MCF 10A (cell line): ENCODE data around the gene SYT12. TPM values are rescaled to one million over a fixed set of nuclear protein-coding genes. Genes with fewer than 3 reads are reported as not detected.
"Not testable (repeated sequence)": the region's sequence is repeated elsewhere in the genome, so short reads cannot be mapped to it uniquely, and the experiment has no call there.

ENCODE experiments used
- BruUV-seq: library from RNA; stranded (reverse); fragments of 400-500 nt; replicated peaks from 2 replicates; lab custom pipeline; 2021; lab: Mats Ljungman, UMichigan
- CTCF ChIA-PET: fragments of 300-600 bp; sonication (Branson Sonifier 250); formaldehyde crosslinking; extraction: SDS; loops from one replicate; lab custom pipeline; 2021; ENCODE audit warnings: antibody characterized with exemption, inconsistent platforms; lab: Yijun Ruan, JAX
- POLR2A ChIA-PET: fragments of 300-600, 350-650 bp; sonication (Branson Sonifier 250); formaldehyde crosslinking; extraction: SDS; loops from one replicate; lab custom pipeline; 2020; ENCODE audit warnings: antibody characterized with exemption, inconsistent platforms; lab: Yijun Ruan, JAX
- DNase-seq: peaks from one replicate; pipeline ENCODE4 v3.0.0-alpha.2; 2018; ENCODE audit not compliant: unreplicated experiment
- H3K27ac Mint-ChIP-seq: one replicate; pipeline ENCODE4 v1.8.0; 2022; ENCODE audit warnings: mild to moderate bottlenecking, low read depth, mixed read lengths; ENCODE audit not compliant: unreplicated experiment
- H3K27me3 Mint-ChIP-seq: one replicate; pipeline ENCODE4 v1.8.0; 2022; ENCODE audit warnings: mixed read lengths; ENCODE audit not compliant: insufficient read depth, unreplicated experiment
- H3K36me3 Mint-ChIP-seq: one replicate; pipeline ENCODE4 v1.8.0; 2022; ENCODE audit warnings: mild to moderate bottlenecking, moderate library complexity, mixed read lengths; ENCODE audit not compliant: insufficient read depth, unreplicated experiment
- H3K4me1 Mint-ChIP-seq: one replicate; pipeline ENCODE4 v1.8.0; 2022; ENCODE audit warnings: mixed read lengths; ENCODE audit not compliant: insufficient read depth, unreplicated experiment
- H3K4me3 Mint-ChIP-seq: one replicate; pipeline ENCODE4 v1.8.0; 2022; ENCODE audit warnings: mild to moderate bottlenecking, moderate library complexity, mixed read lengths; ENCODE audit not compliant: unreplicated experiment
- H3K9me3 Mint-ChIP-seq: one replicate; pipeline ENCODE4 v1.8.0; 2022; ENCODE audit warnings: mixed read lengths; ENCODE audit not compliant: unreplicated experiment
- CTCF ChIP-seq: fragments of 200-600 bp; IDR thresholded peaks from one replicate; pipeline ENCODE4 v1.8.0; 2022; ENCODE audit warnings: antibody characterized with exemption, mild to moderate bottlenecking; ENCODE audit not compliant: unreplicated experiment
- intact Hi-C: fragments of 100-400 bp; cut with micrococcal nuclease; formaldehyde crosslinking; loops from 2 replicates; pipeline ENCODE4 v1.14.1; 2022
- total RNA-seq: library from RNA; stranded (reverse); gene quantifications from 2 replicates; pipeline ENCODE4 v1.2.3, GENCODE V29; 2022

Gene SYT12
- total RNA-seq, 1 experiment from 2014 or later = 0.44 TPM

- Mint-ChIP-seq H3K36me3 (no peaks in the 10 kb centered on the region), H3K4me1 (peaks cover 32% of the 10 kb centered on the region), H3K27me3 (no peaks in the 10 kb centered on the region), H3K4me3 (no peak overlapping the region), H3K9me3 (no peaks in the 10 kb centered on the region), H3K27ac (no peak overlapping the region)
- no peak for TF ChIP-seq CTCF
- ChIA-PET CTCF (no interaction called here), POLR2A (interaction anchor here (0.7 kb wide), 1 partner anchor 36 kb away, joined by 3 read pairs; no protein-coding TSS in a partner anchor)
- no peak for DNase-seq
- intact Hi-C loops = no loop called here
- BruUV-seq = no TSS peak
Observed at GRCh38 chr11:66987924-66988637, 34.9 kb upstream of the SYT12 start.

GRCh38 chr11:66988741-66989140, 34.2 kb upstream of the SYT12 start:
- intact Hi-C loops, H3K9me3 Mint-ChIP-seq, H3K27ac Mint-ChIP-seq, H3K27me3 Mint-ChIP-seq, H3K4me3 Mint-ChIP-seq, CTCF ChIA-PET, DNase-seq, BruUV-seq, H3K36me3 Mint-ChIP-seq: not testable (repeated sequence)
- POLR2A ChIA-PET = interaction anchor here (0.7 to 1.1 kb wide), 3 partner anchors 34 to 53 kb away, joined by 3 to 4 read pairs (median 3); partner anchors contain the start of gene SYT12
- H3K4me1 Mint-ChIP-seq = peaks cover 28% of the 10 kb centered on the region

GRCh38 chr11:66989360-66989759, 33.6 kb upstream of the SYT12 start:
- H3K9me3 Mint-ChIP-seq, intact Hi-C loops, H3K27me3 Mint-ChIP-seq, H3K4me3 Mint-ChIP-seq, H3K27ac Mint-ChIP-seq, DNase-seq, H3K36me3 Mint-ChIP-seq, BruUV-seq: not testable (repeated sequence)
- peaks cover 22% of the 10 kb centered on the region for H3K4me1 Mint-ChIP-seq
- ChIA-PET POLR2A (interaction anchor here (0.9 to 1.1 kb wide), 2 partner anchors 33 to 54 kb away, joined by 3 to 4 read pairs; partner anchors contain the start of gene SYT12), CTCF (interaction anchor here (0.6 to 1.3 kb wide), 2 partner anchors 13 to 62 kb away, joined by 3 to 4 read pairs; no protein-coding TSS in a partner anchor)

GRCh38 chr11:66992041-66992440, 30.9 kb upstream of the SYT12 start:
- no peaks in the 10 kb centered on the region for H3K27me3 Mint-ChIP-seq
- no peaks in the 10 kb centered on the region for H3K9me3 Mint-ChIP-seq
- ChIA-PET CTCF (interaction anchor here (0.6 kb wide), 1 partner anchor 390 kb away, joined by 3 read pairs; no protein-coding TSS in a partner anchor), POLR2A (no interaction called here)
- no peaks in the 10 kb centered on the region for H3K36me3 Mint-ChIP-seq
- H3K4me3 Mint-ChIP-seq = no peak overlapping the region
- DNase-seq = no peak
- intact Hi-C loops = no loop called here
- BruUV-seq = no TSS peak
- TF ChIP-seq CTCF = no peak
- H3K27ac Mint-ChIP-seq = no peak overlapping the region
- H3K4me1 Mint-ChIP-seq = peaks cover 6% of the 10 kb centered on the region
